CD4-positive, alpha-beta T cell treated with Interleukin-4 for 1 hour (primary cell): Measurements from ENCODE around the gene EFNA3.

Experiments used
- DNase-seq, 2 donors: peaks; one replicate each; pipeline ENCODE4 v3.0.0-alpha.2; 2020 to 2022

Gene EFNA3

DNA sequence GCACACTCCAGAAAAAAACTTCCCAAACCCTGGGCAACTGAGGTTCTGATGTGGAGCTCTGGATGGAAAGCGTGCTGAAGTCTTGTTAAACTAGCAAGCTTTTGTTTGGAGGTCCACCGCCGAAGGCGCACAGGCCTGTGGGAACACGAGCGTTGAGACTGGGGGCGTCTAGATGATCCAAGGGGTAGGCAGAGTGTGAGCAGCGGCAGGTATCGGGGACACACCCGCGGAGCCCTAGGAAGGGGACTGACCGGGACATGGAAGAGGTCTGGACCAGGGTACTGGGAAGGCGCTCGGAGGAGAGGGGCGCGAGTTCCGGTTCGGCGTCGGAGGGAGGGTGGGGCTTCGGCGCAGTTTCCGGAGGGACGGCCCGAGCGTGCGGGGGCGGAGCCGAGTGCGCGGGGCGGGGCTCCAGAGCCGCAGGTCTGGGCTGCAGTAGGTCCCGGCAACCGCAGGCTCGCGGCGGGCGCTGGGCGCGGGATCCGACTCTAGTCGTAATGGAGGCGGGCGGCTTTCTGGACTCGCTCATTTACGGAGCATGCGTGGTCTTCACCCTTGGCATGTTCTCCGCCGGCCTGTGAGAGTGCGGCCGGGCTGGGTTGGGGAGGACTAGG, 56.9 kb downstream of the EFNA3 start, which contains the start of gene SLC50A1:
SLC50A1 (plus strand) TSS at position 438 of the 614 bp plus-strand sequence; CDS start at position 498, 60 bp downstream.
- DNase-seq, result peak; percentile 93 to 95

DNA sequence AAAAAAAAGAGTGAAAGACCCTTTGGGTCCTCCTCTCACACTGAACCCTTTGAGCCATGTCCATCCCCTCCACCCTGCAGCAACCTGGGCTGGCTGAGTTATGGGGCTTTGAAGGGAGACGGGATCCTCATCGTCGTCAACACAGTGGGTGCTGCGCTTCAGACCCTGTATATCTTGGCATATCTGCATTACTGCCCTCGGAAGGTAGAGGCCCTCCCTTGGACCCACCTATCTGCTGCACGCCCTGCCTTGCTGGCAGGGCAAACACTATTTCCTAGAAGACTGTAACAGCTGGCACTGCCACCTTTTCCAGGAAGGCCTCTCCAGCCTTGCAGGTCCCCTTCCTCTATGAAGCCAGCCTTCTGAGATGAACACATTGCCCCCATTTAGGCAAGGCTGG, 58.1 kb downstream of the EFNA3 start:
- DNase-seq, result peak; percentile 25 to 27
